SU-DHL-6 (cell line): ENCODE data around the gene CRYGN.

Source experiments
- H2AFZ ChIP-seq: fragments of 200-600 bp; sonication (generic); 2 replicates; pipeline ENCODE4 v1.6.1; 2014; ENCODE audit warnings: low read depth, mild to moderate bottlenecking, moderate library complexity, mixed read lengths, antibody characterized with exemption, low read length; ENCODE audit not compliant: severe bottlenecking
- H3F3A ChIP-seq: fragments of 200-600 bp; shearing (Covaris generic); 2 replicates; pipeline ENCODE4 v1.6.0; 2016; ENCODE audit warnings: antibody characterized with exemption, mild to moderate bottlenecking; ENCODE audit not compliant: insufficient read depth
- H3K27ac ChIP-seq: fragments of 200-600 bp; sonication (generic); 2 replicates; pipeline ENCODE4 v1.5.1; 2016; ENCODE audit warnings: low read depth, mild to moderate bottlenecking, low read length, moderate library complexity, mixed read lengths
- H3K27me3 ChIP-seq: fragments of 200-600 bp; sonication (generic), shearing (Covaris generic); 2 replicates; pipeline ENCODE4 v1.6.0; 2014; ENCODE audit warnings: mild to moderate bottlenecking, low read length
- H3K36me3 ChIP-seq: fragments of 200-600 bp; sonication (generic); 2 replicates; pipeline ENCODE4 v1.6.1; 2014; ENCODE audit warnings: mild to moderate bottlenecking, low read length, mixed read lengths
- H3K4me2 ChIP-seq: fragments of 300-600, 200-600 bp; shearing (Covaris generic), sonication (generic); 2 replicates; pipeline ENCODE4 v1.6.0; 2014; ENCODE audit warnings: low read length, low read depth, mild to moderate bottlenecking; ENCODE audit not compliant: poor library complexity, severe bottlenecking
- H3K4me3 ChIP-seq: fragments of 200-600 bp; sonication (generic); 2 replicates; pipeline ENCODE4 v1.5.1; 2014; ENCODE audit warnings: antibody characterized with exemption, low read length, mild to moderate bottlenecking, mixed read lengths; ENCODE audit not compliant: insufficient read depth, poor library complexity, severe bottlenecking
- H3K79me2 ChIP-seq: fragments of 200-600 bp; sonication (generic); 2 replicates; pipeline ENCODE4 v1.6.1; 2014; ENCODE audit warnings: mild to moderate bottlenecking, low read length, moderate library complexity; ENCODE audit not compliant: insufficient read depth
- H3K9ac ChIP-seq: fragments of 200-600 bp; sonication (generic); 2 replicates; pipeline ENCODE4 v1.7.0; 2014; ENCODE audit warnings: mild to moderate bottlenecking, low read length
- H3K9me2 ChIP-seq: fragments of 200-600 bp; sonication (generic); replicated peaks from 2 replicates; pipeline ENCODE4 v1.6.1; 2014; ENCODE audit warnings: low read length; ENCODE audit not compliant: insufficient read depth
- H3K9me3 ChIP-seq: fragments of 200-600 bp; sonication (generic); 2 replicates; pipeline ENCODE4 v1.6.1; 2014; ENCODE audit warnings: low read length, mixed read lengths; ENCODE audit not compliant: insufficient read depth
- H4K20me1 ChIP-seq: fragments of 200-600 bp; sonication (generic); 2 replicates; pipeline ENCODE4 v1.6.1; 2014; ENCODE audit warnings: low read depth, mild to moderate bottlenecking, antibody characterized with exemption, low read length, moderate library complexity, mixed read lengths
- CTCF ChIP-seq: fragments of 200-600 bp; sonication (generic); IDR thresholded peaks from one replicate; pipeline ENCODE4 v1.5.1; 2017; ENCODE audit warnings: antibody characterized with exemption, mild to moderate bottlenecking, low read length, moderate library complexity; ENCODE audit not compliant: insufficient read depth, poor library complexity, severe bottlenecking
- EZH2phosphoT487 ChIP-seq: fragments of 200-600 bp; sonication (generic), shearing (Covaris generic); conservative IDR thresholded peaks from 2 replicates; pipeline ENCODE4 v1.6.1; 2018; ENCODE audit warnings: mild to moderate bottlenecking, antibody characterized with exemption, low read length, moderate library complexity, mixed read lengths

Gene CRYGN

GRCh38 chr7:151416941-151417315, 23.0 kb downstream of the CRYGN start:
- Histone ChIP-seq H3K79me2 (no peaks in the 10 kb centered on the region), H3K9me3 (no peaks in the 10 kb centered on the region; the same call in 1 of the 2 replicates), H3K4me3 (no peak overlapping the region), H4K20me1 (no peaks in the 10 kb centered on the region), H3K27ac (no peak overlapping the region), H3K4me2 (no peak overlapping the region), H3K9me2 (no peaks in the 10 kb centered on the region), H2AFZ (no peak overlapping the region), H3F3A (no peaks in the 10 kb centered on the region), H3K36me3 (no peaks in the 10 kb centered on the region), H3K9ac (no peak overlapping the region), H3K27me3 (no peaks in the 10 kb centered on the region)
- TF ChIP-seq CTCF: no peak
- TF ChIP-seq EZH2phosphoT487: no peak

GRCh38 chr7:151416112-151416940, 23.6 kb downstream of the CRYGN start:
- Histone ChIP-seq H3K27ac (no peak overlapping the region), H4K20me1 (no peaks in the 10 kb centered on the region), H3K79me2 (no peaks in the 10 kb centered on the region), H3K9ac (no peak overlapping the region), H2AFZ (no peak overlapping the region), H3F3A (no peaks in the 10 kb centered on the region), H3K4me2 (no peak overlapping the region), H3K27me3 (no peaks in the 10 kb centered on the region), H3K36me3 (no peaks in the 10 kb centered on the region), H3K9me2 (no peaks in the 10 kb centered on the region), H3K9me3 (no peaks in the 10 kb centered on the region; the same call in 1 of the 2 replicates), H3K4me3 (no peak overlapping the region)
- no peak for TF ChIP-seq EZH2phosphoT487
- TF ChIP-seq CTCF: no peak

GRCh38 chr7:151415375-151416105, 24.4 kb downstream of the CRYGN start:
- TF ChIP-seq EZH2phosphoT487 (no peak), CTCF (no peak)
- Histone ChIP-seq H3K9me2 (no peaks in the 10 kb centered on the region), H3F3A (no peaks in the 10 kb centered on the region), H3K79me2 (no peaks in the 10 kb centered on the region), H3K27ac (no peak overlapping the region), H3K4me3 (no peak overlapping the region), H3K4me2 (no peak overlapping the region), H3K9me3 (no peaks in the 10 kb centered on the region; the same call in 1 of the 2 replicates), H3K9ac (no peak overlapping the region), H2AFZ (no peak overlapping the region), H4K20me1 (no peaks in the 10 kb centered on the region), H3K36me3 (no peaks in the 10 kb centered on the region), H3K27me3 (no peaks in the 10 kb centered on the region)
